NCI-H748 (cell line): ENCODE data around the gene KPNB1.

Source experiments
- DNase-seq: peaks from one replicate; lab custom pipeline; 2025; ENCODE audit not compliant: unreplicated experiment; lab: John Stamatoyannopoulos, UW

KPNB1 gene

DNA sequence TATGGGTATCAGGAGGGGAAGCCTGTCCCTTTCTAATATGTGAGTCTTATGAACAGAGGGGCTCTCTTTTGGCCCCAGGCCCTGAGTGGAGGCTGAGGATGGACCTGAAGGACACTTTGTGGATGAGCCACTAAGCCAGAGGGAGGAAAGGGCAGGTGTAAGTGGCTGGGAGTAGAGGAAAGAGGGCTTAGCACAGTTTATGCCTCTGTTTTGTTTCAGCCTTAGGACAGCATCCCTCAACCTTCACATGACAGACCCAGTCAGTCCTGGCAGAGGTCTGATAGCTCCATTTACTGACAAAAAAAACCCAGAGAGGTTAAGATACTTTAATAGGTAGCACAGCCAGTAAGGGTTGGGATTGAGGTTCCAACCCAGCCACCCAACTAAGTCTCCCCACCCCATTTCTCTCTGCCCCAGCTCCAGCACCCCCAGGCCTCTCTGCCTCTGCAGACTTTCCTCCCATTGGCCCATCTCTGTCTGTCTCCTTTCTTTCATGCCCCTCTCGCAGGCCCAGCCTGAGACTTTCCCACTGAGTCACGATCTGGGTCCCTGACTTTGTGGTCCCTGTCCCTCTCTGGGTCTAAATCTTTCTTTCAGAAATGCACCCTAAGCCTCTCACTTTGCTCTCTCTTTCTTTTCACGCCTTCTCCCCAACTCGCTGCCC is 78.6 kb downstream of the KPNB1 start:
- DNase-seq: no peak

DNA sequence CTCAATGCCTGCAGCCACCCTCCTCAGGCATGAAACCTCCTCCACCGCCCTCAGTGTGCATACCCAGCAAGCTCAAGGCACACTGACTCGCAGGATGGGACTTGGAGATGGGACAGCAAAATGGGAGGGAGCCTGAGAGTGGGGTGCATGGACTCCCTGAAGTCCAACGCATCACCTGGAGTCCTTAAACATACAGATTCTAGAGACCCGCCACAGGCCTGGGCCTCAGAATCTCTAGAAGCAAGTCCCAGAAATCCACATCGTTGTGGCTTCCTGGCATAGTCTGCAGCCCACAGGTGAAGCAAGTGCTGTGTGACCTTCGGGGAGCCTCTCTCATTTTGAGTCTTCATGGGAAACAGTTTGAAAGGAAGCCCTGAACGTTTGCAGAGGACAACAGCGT is 79.8 kb downstream of the KPNB1 start:
- no peak for DNase-seq

DNA sequence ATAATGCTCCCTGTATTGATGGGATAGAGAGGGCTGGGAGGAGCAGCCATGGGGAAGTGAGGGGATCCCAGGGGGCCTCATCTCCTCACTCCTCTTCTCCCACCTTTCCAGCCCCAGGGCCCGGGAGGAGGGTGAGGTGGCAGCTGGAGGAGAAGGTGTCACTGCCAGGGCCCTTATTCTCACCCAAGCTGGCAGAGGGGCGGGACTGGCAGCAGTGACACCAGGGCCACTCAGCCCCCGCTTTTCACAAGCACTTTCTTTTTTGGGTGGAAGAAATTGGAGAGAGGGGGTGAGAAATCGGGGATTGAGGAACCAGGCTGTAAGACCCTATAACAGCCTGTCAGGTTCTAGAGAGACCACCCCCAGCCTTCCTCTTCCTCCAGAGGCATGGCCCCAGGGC is 81.0 kb downstream of the KPNB1 start:
- DNase-seq: no peak

DNA sequence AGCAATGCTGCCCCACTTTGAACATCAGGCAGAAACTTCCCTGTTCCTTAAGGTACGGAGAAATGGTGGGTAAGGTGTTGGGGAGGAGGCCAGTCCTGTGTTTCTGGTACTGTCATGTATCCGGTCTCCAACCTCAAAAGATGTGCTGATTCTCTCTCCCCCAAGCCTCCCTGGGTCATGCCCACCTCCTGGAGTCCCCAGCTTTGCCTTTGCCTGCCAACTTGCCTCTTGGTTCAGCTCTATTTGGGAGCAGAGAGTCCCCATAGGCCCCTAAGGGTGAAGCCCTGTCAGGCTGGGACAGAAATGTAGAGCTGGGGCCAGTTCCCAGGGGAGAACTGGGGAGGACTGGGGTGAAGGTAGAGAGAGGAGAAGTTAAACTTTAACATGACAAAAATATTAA is 81.7 kb downstream of the KPNB1 start:
- DNase-seq: no peak

DNA sequence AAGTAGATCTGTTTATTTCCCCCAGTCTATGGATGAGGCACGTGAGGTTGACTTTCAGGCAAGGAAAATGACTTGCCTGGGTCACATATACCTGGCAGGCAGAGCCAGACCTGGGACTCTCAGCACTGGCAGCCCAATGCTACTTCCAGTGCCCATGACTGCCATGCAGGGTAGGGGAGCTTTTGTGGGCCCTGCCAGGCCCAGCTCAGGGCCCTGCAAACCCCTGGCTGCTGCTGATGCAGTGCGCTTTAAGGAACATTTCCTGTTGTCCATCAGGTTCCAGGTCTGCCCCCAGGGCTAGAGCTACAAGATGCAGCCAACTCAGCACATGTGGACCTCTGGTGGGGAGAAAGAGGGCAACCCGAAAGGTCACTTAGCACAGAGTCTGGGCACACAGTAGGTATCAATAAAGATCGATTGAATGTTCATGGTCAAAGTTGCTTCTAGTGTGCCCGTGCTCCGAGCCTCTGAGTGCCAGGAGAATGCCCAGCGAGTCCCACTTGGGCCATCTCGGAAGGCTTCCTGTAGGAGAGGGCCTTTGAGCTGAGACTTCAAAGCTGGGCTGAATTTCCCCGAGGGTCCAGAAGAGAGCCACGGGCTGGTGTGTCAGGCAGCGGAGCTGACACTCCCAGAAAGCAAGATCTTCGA is 82.8 kb downstream of the KPNB1 start:
- DNase-seq: no peak

DNA sequence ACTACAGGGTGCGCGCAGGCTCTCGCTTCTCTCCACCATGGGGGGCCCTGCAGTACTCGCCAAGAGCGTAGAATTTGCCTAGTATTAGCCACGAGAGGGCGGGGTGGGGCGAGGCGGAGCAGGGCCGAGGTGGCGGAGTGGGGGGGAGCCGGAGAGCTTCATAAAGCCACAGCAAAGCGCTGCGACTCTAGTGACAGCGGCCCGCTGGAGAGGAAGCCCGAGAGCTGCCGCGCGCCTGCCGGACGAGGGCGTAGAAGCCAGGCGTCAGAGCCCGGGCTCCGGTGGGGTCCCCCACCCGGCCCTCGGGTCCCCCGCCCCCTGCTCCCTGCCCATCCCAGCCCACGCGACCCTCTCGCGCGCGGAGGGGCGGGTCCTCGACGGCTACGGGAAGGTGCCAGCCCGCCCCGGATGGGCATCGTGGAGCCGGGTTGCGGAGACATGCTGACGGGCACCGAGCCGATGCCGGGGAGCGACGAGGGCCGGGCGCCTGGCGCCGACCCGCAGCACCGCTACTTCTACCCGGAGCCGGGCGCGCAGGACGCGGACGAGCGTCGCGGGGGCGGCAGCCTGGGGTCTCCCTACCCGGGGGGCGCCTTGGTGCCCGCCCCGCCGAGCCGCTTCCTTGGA is 83.4 kb downstream of the KPNB1 start, which contains the start of gene TBX21:
Gene TBX21, plus strand, starts transcription at position 190 of the 627 bp plus-strand sequence. Its CDS starts 219 bp downstream, at position 409.
- peak; percentile 85 for DNase-seq

DNA sequence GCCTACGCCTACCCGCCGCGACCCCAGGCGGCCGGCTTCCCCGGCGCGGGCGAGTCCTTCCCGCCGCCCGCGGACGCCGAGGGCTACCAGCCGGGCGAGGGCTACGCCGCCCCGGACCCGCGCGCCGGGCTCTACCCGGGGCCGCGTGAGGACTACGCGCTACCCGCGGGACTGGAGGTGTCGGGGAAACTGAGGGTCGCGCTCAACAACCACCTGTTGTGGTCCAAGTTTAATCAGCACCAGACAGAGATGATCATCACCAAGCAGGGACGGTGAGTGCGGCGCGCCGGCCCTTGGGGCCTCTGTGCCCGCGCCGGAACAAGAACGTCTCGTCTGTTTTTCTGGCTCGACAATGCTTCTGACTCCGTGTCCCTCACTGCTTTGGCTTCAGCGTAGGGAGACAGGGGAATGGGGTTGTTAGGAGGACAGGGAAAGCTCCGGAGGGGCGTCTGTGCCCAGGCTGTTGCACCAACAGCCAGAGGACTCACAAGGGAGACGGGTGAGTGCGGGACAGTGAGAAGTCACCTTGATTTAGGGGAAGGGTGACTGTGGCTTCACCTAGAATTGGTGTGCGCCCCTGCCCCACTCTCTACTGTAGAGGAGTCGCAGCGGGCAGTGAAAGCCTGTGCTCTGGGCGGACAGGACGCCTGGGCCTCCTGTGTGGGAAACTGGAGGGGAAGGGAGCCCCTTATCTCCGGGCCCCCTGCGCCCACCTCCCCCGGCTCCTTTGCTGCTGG is 84.1 kb downstream of the KPNB1 start:
- DNase-seq: peak; percentile 34

DNA sequence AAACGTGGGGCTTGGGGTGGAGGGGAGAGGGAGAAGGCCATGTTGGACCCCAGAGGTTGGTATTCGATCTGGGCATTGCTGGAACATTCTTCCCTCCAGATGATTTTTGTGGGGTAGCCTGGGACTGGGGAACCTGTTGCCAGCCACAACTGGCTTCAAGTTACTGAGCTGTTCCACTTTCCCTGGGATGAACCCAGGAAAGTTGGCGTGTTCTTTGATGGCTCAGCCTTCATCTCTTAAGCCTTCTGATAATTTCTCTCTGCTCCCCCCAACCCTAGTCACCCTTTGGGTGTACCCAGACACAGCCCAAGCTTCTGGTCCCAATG is 85.4 kb downstream of the KPNB1 start:
- no peak for DNase-seq
